GM19463 (cell line): Measurements from ENCODE around the gene LDHAL6A.
A peak's percentile ranks its signal among the peaks of the same experiment; 100 is the strongest.

Experiments
- ATAC-seq: cut with Tn5 transposase; IDR thresholded peaks from one replicate; pipeline ENCODE4 v1.9.1; 2021; ENCODE audit warnings: mild to moderate bottlenecking, moderate library complexity; ENCODE audit not compliant: unreplicated experiment

LDHAL6A gene

GRCh38 chr11:18490319-18490718, 34.7 kb downstream of the LDHAL6A start:
- no peak for ATAC-seq

- ATAC-seq = no peak
Observed at GRCh38 chr11:18490736-18491485, 35.3 kb downstream of the LDHAL6A start.

GRCh38 chr11:18491924-18492323, 36.3 kb downstream of the LDHAL6A start:
- ATAC-seq = no peak

GRCh38 chr11:18492888-18493287, 37.2 kb downstream of the LDHAL6A start:
- ATAC-seq = no peak

- ATAC-seq = no peak
Observed at GRCh38 chr11:18493310-18493709, 37.7 kb downstream of the LDHAL6A start.

GRCh38 chr11:18495271-18495670, 39.6 kb downstream of the LDHAL6A start:
- no peak for ATAC-seq

GRCh38 chr11:18495703-18496102, 40.0 kb downstream of the LDHAL6A start:
- no peak for ATAC-seq

- ATAC-seq = no peak
Observed at GRCh38 chr11:18498039-18498438, 42.4 kb downstream of the LDHAL6A start.

- no peak for ATAC-seq
Observed at GRCh38 chr11:18501629-18502028, 46.0 kb downstream of the LDHAL6A start.

- ATAC-seq = no peak
Observed at GRCh38 chr11:18502352-18502751, 46.7 kb downstream of the LDHAL6A start.

- no peak for ATAC-seq
Observed at GRCh38 chr11:18521122-18521521, 65.5 kb downstream of the LDHAL6A start.

GRCh38 chr11:18522388-18522787, 66.7 kb downstream of the LDHAL6A start:
- no peak for ATAC-seq

GRCh38 chr11:18523084-18523483, 67.4 kb downstream of the LDHAL6A start:
- no peak for ATAC-seq

- ATAC-seq = no peak
Observed at GRCh38 chr11:18524248-18524647, 68.6 kb downstream of the LDHAL6A start.

- no peak for ATAC-seq
Observed at GRCh38 chr11:18526130-18526520, 70.5 kb downstream of the LDHAL6A start.

GRCh38 chr11:18526521-18527296, 71.1 kb downstream of the LDHAL6A start, which contains the start of gene TSG101:
TSG101 (minus strand) TSS chr11:18526942; CDS start chr11:18526816, 126 bp downstream.
- ATAC-seq = peak; percentile 94

GRCh38 chr11:18527512-18527911, 71.9 kb downstream of the LDHAL6A start:
- ATAC-seq = no peak
